HG02571 (cell line): ENCODE results near the gene OLFM3.
A peak's percentile ranks its signal among the peaks of the same experiment; 100 is the strongest.

Experiments used
- ATAC-seq: cut with Tn5 transposase; IDR thresholded peaks from one replicate; pipeline ENCODE4 v1.9.1; 2021; ENCODE audit warnings: mild to moderate bottlenecking, moderate library complexity; ENCODE audit not compliant: unreplicated experiment

Gene OLFM3

GRCh38 chr1:101996825-101997465 lies at the start of gene OLFM3:
Gene OLFM3 (minus strand): TSS chr1:101996926.
- no peak for ATAC-seq

DNA sequence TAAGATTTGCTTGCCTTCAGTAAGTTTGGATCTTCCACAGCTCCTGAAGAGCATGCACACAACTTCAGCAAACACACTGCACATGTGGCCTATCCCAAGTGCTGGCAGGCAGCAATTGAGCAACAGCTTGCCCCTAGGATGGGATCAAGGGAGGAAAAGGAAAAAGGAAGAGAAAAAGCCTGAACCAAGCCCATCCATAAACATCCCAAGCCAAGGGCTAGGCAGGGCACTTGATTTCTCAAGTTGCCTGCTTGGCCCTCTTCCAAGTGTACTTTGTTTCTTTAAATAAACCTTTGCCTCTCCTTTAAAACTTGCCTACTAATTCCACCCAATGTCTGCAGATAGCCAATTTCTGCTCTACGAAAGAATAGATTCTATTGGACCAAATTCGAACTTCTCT lies 49.0 kb upstream of the OLFM3 start:
- ATAC-seq = no peak

- peak; percentile 79 for ATAC-seq
These were observed 35.8 kb upstream of the OLFM3 start for GRCh38 chr1:102032534-102032933.

- ATAC-seq = no peak
These were observed 22.8 kb upstream of the OLFM3 start for GRCh38 chr1:102019530-102019929.

GRCh38 chr1:102015728-102016127 lies 19.0 kb upstream of the OLFM3 start:
- ATAC-seq = no peak

- no peak for ATAC-seq
These were observed 5.3 kb upstream of the OLFM3 start for GRCh38 chr1:102002057-102002456.

DNA sequence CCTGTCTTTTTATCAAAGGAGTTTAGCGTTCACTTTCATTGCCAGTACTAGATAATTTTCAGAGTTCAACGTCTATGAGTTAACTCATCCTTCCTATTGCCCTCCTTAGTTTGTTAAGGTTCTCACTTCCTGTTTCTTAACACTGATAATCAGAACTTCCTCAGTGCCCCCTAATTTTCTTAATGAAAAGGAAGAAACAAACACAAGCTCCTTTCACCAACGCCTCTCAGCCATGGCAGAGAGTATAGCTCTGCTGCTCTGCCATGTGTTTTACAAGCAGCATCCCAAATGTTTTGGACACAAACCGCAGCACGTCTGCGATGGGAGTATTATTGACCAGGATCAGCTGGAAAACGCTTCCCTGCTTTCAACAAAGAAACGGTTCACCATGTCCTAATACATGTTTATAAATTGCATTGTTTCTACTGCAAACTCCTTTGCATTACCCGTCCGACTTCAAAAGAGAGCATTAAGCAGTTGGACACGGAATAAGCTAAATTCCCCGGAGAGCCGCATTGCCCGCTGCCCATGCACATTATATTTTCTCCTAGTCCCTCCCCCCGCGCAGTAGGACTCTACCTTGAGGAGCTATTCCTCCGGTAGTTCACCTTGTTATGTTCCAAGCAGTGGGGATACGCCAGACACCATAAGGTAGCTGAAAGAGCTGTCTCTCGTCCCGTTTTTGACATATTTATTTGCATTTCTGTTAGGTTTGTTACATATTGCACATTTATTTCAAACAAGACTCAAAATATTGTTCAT lies 561 bp downstream of the OLFM3 start:
- no peak for ATAC-seq

- no peak for ATAC-seq
These were observed 3.0 kb downstream of the OLFM3 start for GRCh38 chr1:101993710-101994109.

DNA sequence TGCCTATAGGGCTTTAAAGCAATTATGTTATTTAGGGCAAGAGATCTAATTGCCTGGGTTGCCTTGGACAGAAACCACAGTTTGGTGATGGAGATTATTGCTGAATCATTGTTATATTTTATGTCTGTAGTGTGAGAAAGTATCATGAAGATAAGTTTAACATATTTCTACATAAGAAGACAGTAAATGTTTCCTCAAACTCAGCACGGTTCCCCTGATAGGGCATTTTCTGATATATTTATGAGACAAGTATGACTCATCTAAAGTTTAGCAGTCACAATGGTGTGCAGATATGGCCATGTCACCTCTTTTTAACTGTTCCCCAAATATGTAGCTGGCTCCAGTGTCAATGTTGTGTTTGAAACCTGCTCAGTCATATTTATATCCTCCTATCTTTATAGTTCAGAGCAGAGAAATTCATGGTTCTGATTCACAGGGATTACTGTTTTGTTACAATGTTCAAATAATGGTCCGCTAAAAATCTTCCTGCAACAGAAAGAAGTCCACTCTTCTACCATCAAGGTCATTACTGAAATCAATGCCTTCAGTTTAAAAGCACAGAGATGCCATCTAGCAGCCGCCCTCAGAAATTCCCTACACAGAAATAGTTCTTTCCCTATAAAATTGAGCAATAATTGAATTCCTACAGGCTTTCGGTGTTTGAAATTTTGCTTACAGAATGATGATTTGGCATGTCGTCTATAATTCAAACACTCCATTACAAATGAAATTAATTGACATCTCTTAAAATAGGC lies 3.7 kb downstream of the OLFM3 start:
- ATAC-seq = no peak

- no peak for ATAC-seq
These were observed 15.8 kb downstream of the OLFM3 start for GRCh38 chr1:101980974-101981373.

DNA sequence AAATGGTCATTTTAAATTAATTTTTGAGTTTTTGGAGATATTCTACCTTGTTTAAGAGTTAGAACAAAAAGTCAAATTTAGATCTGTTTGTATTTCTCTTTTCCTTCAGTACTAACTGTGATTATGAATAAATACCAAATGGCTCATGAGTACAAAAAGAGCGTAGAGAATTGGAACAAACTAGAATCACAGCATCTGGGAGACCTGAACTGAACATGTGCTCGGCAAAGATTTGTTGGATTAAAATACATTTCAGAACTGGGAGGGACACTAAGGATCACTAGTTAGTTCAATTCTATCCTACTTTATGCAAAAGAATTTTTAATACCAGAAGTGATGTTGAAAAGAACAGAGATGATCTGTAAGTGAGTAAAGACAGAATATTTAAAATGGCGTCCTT lies 19.5 kb downstream of the OLFM3 start:
- no peak for ATAC-seq

DNA sequence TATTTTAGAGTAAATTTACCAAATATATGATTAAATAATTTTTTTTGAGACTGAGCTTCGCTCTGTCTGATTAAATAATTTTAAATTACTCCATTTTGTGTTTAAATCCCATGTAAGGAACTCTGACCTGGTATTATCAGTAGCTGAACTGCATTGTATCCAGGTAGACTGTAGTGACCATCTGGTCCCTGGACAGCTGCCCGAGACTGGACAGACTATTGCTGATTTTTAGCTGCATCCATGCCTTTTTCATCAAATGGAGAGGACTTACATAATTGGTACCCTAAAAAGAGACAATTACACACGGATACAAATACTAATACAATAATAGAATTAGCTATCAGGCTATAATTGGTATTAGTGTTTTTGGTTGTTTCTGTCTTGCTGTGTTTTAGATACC lies 20.6 kb downstream of the OLFM3 start:
- no peak for ATAC-seq

- ATAC-seq = no peak
These were observed 21.4 kb downstream of the OLFM3 start for GRCh38 chr1:101975371-101975770.

- ATAC-seq = no peak
These were observed 22.0 kb downstream of the OLFM3 start for GRCh38 chr1:101974599-101975274.

DNA sequence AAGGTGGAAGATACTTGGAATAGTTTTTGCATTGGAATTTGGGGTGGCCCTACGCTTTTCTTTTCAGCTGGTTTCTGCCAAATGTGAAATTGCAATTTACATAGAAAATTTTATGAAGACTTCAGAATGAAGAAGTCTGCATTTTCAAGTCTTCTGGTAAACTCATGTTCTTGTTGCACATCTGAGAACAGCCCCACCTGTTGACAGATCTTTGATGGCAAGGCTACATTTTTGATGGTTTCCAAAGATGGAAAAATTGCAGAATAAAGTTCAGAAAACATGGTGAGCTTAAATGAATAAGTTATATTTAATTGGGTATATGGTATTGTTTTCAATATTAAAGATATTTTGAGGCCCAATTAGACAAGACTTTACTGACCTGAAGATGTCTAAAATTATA lies 25.4 kb downstream of the OLFM3 start:
- ATAC-seq = no peak

DNA sequence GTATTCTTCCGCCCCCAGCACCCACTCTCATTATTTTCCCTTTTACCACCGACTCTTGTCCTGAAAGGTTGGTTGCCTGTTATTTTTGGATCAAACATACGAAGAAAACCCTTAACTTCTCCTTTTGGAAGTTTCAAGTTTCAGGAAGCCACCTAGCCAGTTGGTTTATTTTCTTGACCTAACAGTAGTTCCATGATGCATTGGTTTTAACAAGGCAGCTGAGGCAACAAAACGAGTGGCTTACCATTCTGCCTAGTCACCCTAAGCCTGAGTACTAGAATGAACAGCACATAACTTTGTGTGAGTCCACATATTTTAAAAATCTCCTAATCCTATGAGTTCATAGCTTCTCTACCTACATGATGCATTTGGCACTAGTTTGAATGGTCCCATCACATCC lies 28.9 kb downstream of the OLFM3 start:
- ATAC-seq = no peak

DNA sequence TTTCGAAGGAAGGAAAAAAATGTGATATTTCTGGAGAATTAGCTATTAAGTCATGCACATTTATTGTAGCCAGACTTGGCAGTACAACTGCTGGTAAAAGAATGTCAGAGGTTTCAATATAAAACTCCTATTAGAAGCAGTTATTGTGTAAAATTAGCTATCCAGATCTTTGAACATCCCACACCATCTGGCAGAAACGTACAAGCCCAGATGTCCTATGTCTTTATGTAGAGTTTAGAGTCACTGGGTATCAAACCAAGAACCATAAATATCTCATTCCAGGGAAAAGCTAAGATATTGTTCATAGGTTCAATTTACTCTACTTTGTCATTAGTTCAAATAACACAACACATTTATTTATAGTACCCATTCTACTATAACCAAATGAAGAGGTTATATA lies 31.4 kb downstream of the OLFM3 start:
- no peak for ATAC-seq

GRCh38 chr1:101964708-101965107 lies 32.0 kb downstream of the OLFM3 start:
- no peak for ATAC-seq

- no peak for ATAC-seq
These were observed 36.6 kb downstream of the OLFM3 start for GRCh38 chr1:101960142-101960541.

GRCh38 chr1:101959456-101959855 lies 37.3 kb downstream of the OLFM3 start:
- no peak for ATAC-seq

DNA sequence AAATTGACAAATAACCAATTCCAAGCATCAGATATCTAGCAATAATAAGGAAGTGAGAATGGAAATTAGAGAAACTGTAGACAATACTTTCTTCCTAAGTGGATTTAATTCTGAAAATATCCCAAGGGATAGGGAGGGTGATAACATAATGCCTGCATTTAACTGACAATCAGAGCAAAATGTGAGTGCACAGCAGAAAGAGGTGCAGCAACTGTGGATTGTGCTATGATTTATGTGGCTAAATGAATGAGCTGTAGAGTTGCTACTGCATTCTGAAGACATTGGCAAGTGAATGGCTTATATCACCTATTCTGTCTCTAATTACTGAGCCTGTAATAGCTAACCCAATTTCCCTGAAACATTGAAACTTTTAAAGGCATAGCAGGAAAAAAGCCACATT lies 39.0 kb downstream of the OLFM3 start:
- ATAC-seq = no peak
